ENCODE measurements around the gene PLCG2. TPM values are rescaled to one million over a fixed set of nuclear protein-coding genes. Genes with fewer than 3 reads are reported as not detected.

The PLCG2 gene
- total and polyA plus RNA-seq, 12 donors = 2.4 to 18.2 (median 6.2) TPM

- peaks cover 0 to 7% (median 0%) of the 10 kb centered on the region in 9 donors for H3K4me1 ChIP-seq
- intact Hi-C loops (cut with DNase I) = loop anchor here (1.0 to 10.0 kb wide), 9 partner anchors 121 to 295 kb away; no protein-coding TSS in a partner anchor
- TF ChIP-seq, protein P1, sequence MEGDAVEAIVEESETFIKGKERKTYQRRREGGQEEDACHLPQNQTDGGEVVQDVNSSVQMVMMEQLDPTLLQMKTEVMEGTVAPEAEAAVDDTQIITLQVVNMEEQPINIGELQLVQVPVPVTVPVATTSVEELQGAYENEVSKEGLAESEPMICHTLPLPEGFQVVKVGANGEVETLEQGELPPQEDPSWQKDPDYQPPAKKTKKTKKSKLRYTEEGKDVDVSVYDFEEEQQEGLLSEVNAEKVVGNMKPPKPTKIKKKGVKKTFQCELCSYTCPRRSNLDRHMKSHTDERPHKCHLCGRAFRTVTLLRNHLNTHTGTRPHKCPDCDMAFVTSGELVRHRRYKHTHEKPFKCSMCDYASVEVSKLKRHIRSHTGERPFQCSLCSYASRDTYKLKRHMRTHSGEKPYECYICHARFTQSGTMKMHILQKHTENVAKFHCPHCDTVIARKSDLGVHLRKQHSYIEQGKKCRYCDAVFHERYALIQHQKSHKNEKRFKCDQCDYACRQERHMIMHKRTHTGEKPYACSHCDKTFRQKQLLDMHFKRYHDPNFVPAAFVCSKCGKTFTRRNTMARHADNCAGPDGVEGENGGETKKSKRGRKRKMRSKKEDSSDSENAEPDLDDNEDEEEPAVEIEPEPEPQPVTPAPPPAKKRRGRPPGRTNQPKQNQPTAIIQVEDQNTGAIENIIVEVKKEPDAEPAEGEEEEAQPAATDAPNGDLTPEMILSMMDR (IDR thresholded peaks at IDR 0.05) = peak in 2 of 9 donors; percentile 14 to 17
- peaks cover 0 to 95% (median 0%) of the 10 kb centered on the region in 9 donors for H3K36me3 ChIP-seq
- 47 to 56% methylated on average over 7 of the region's 7 CpGs for WGBS, 2 donors
- peaks cover 0 to 5% (median 0%) of the 10 kb centered on the region in 7 donors for H3K27me3 ChIP-seq
- no peak overlapping the region for H3K4me3 ChIP-seq
- H3K9me3 ChIP-seq = no peaks in the 10 kb centered on the region
- peak in 5 of 8 donors; percentile 11 to 63 (median 52) for ATAC-seq
- no peak for DNase-seq
- peak overlapping the region in 1 of 10 donors; percentile 44 for H3K27ac ChIP-seq
Measured at GRCh38 chr16:81939164-81940056, 160.3 kb downstream of the PLCG2 start.

DNA sequence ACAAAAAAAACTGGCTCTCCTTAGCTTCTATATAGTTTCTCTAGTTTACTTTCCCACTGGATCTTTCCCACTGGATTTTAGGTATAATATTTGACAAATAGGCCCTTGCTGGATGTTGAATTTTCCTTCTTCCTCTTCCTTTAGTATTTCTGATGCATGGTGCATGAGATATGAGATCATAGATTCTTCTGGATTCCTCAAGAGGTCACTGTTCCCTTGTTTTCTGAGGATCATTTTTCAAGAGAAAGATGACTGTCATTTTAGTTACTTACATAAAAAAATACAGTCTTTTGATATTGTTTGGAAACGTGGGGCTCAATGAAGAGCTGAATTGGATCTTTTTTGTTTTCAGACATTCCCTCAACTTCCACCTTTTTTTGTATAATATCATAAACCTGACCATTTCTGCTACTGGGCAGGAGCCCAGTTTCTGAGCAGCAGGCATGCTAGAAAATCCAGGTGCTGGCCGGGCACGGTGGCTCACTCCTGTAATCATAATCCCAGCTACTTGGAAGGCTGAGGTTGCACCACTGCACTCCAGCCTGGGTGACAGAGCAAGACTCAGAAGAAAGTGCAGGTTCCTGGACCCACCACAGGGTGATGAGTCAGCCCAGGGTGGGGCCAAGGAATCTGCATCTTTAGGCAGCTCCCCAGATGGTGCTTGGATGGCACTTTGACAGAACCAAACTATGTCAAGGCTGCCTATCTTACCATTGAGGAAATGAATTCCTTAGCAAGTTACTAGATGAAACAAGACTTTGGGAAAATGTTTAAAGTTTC, 161.9 kb downstream of the PLCG2 start:
- H3K27ac ChIP-seq = no peak overlapping the region
- WGBS, 2 donors = 37 to 38% methylated on average over 3 of the region's 3 CpGs
- peaks cover 0 to 94% (median 0%) of the 10 kb centered on the region in 9 donors for H3K36me3 ChIP-seq
- peak in 1 of 8 donors; percentile 52 for ATAC-seq
- peaks cover 0 to 7% (median 0%) of the 10 kb centered on the region in 9 donors for H3K4me1 ChIP-seq
- TF ChIP-seq, protein P1 (IDR thresholded peaks at IDR 0.05) = peak; percentile 9 to 67 (median 55)
- no peak overlapping the region for H3K4me3 ChIP-seq
- no peaks in the 10 kb centered on the region for H3K9me3 ChIP-seq
- DNase-seq = no peak
- peaks cover 0 to 5% (median 0%) of the 10 kb centered on the region in 7 donors for H3K27me3 ChIP-seq
- intact Hi-C loops (cut with DNase I) = loop anchor here in 8 of 10 donors (1.0 to 10.0 kb wide), 9 partner anchors 120 to 294 kb away; no protein-coding TSS in a partner anchor

DNA sequence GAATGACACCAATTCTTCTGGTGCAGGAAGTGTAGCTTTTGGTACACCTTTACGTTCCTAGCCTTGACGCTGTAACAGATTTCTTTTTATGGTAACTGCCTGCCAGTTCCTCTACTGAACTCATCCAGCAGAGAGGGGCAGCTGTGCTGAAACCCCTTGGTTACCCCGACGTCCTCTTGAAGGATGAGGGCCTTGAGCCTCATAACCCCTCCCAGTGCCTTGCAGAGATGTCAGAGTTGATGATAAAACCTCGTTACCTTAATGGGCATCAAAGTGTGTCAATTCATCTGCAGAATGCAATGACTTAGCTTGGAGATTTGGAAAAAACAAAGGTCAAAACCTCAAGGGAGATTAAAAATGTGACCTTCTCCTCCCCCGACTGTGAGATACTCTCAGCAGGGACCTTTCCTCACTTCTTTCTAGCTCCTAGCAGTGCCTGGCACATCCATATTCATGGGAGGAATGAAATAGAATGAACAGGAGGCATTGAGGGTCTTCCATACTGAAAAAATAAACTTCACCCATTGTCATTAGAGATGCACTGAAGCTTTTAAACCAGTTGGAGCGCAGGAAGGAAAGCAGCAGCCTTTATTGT, 163.0 kb downstream of the PLCG2 start:
- Histone ChIP-seq H3K36me3 (peaks cover 0 to 94% (median 0%) of the 10 kb centered on the region in 9 donors), H3K4me1 (peaks cover 0 to 7% (median 0%) of the 10 kb centered on the region in 9 donors), H3K27me3 (peaks cover 0 to 5% (median 0%) of the 10 kb centered on the region in 7 donors), H3K9me3 (no peaks in the 10 kb centered on the region), H3K27ac (no peak overlapping the region), H3K4me3 (no peak overlapping the region)
- 62 to 77% methylated on average over 7 of the region's 7 CpGs for WGBS, 2 donors
- intact Hi-C loops (cut with DNase I) = loop anchor here in 7 of 10 donors (5.0 to 10.0 kb wide), 5 partner anchors 120 to 293 kb away; no protein-coding TSS in a partner anchor
- DNase-seq (no peak), ATAC-seq (no peak)
- TF ChIP-seq, protein P1 (IDR thresholded peaks at IDR 0.05) = no peak

All from heart right ventricle (tissue), 16 donors.